Measurements from ENCODE around the gene KCNK5. TPM values are rescaled to one million over a fixed set of nuclear protein-coding genes. Genes with fewer than 3 reads are reported as not detected.

KCNK5 gene
- total RNA-seq, 1 experiment from 2014 or later, result 19.8 TPM

GRCh38 chr6:39169448-39170344 is 59.6 kb downstream of the KCNK5 start:
- H3K4me3 Mint-ChIP-seq (ENCODE audit: unreplicated experiment), result no peak overlapping the region
- H3K27me3 Mint-ChIP-seq (ENCODE audit: insufficient read depth, unreplicated experiment), result no peaks in the 10 kb centered on the region
- DNase-seq, result no peak
- ChIA-PET CTCF (interaction anchor here (0.6 to 0.8 kb wide), 2 partner anchors 12 to 82 kb away, joined by 3 to 5 read pairs; no protein-coding TSS in a partner anchor), POLR2A (no interaction called here)
- no peak overlapping the region for H3K27ac Mint-ChIP-seq (ENCODE audit: unreplicated experiment)
- intact Hi-C loops (cut with micrococcal nuclease; ENCODE audit: unreplicated experiment), result no loop called here
- H3K4me3 ChIP-seq (ENCODE audit: low read depth, low read length), result no peak overlapping the region
- H3K4me1 ChIP-seq, result peaks cover 14% of the 10 kb centered on the region
- no peaks in the 10 kb centered on the region for H3K36me3 Mint-ChIP-seq (ENCODE audit: insufficient read depth, unreplicated experiment)
- peaks cover 9% of the 10 kb centered on the region for H3K4me1 Mint-ChIP-seq (ENCODE audit: low read depth, unreplicated experiment)
- no peaks in the 10 kb centered on the region for H3K9me3 ChIP-seq
- H3K36me3 ChIP-seq (ENCODE audit: control insufficient read depth, insufficient read depth, low read length), result no peaks in the 10 kb centered on the region
- H3K27me3 ChIP-seq (replicated peaks; ENCODE audit: control insufficient read depth, insufficient read depth, low read length), result no peaks in the 10 kb centered on the region
- no peaks in the 10 kb centered on the region for H3K9me3 Mint-ChIP-seq (ENCODE audit: unreplicated experiment)
- no peak for TF ChIP-seq CTCF (IDR thresholded peaks at IDR 0.05; ENCODE audit: insufficient read depth in 1 of 2, low read depth in 1 of 2, low read length in 1 of 2, severe bottlenecking in 1 of 2, unreplicated experiment in 1 of 2)
- BruUV-seq (replicated peaks), result no TSS peak

- POLR2A ChIA-PET, result no interaction called here
- Mint-ChIP-seq H3K27me3 (ENCODE audit: insufficient read depth, unreplicated experiment) (no peaks in the 10 kb centered on the region), H3K4me1 (ENCODE audit: low read depth, unreplicated experiment) (peaks cover 9% of the 10 kb centered on the region)
Observed at GRCh38 chr6:39167866-39168625, 61.2 kb downstream of the KCNK5 start.

More at GRCh38 chr6:39167866-39168625, 61.2 kb downstream of the KCNK5 start:
- no peak for TF ChIP-seq CTCF (IDR thresholded peaks at IDR 0.05; ENCODE audit: insufficient read depth in 1 of 2, low read depth in 1 of 2, low read length in 1 of 2, severe bottlenecking in 1 of 2, unreplicated experiment in 1 of 2)
- Histone ChIP-seq H3K27me3 (replicated peaks; ENCODE audit: control insufficient read depth, insufficient read depth, low read length) (no peaks in the 10 kb centered on the region), H3K36me3 (ENCODE audit: control insufficient read depth, insufficient read depth, low read length) (no peaks in the 10 kb centered on the region), H3K4me1 (peaks cover 14% of the 10 kb centered on the region), H3K9me3 (no peaks in the 10 kb centered on the region), H3K4me3 (ENCODE audit: low read depth, low read length) (no peak overlapping the region)
- H3K9me3 Mint-ChIP-seq (ENCODE audit: unreplicated experiment), result no peaks in the 10 kb centered on the region
- intact Hi-C loops (cut with micrococcal nuclease; ENCODE audit: unreplicated experiment), result loop anchor here (2.0 kb wide), 1 partner anchor 61 kb away; the partner anchor contains the start of gene KCNK5
- H3K27ac Mint-ChIP-seq (ENCODE audit: unreplicated experiment), result no peak overlapping the region
- no peaks in the 10 kb centered on the region for H3K36me3 Mint-ChIP-seq (ENCODE audit: insufficient read depth, unreplicated experiment)
- H3K4me3 Mint-ChIP-seq (ENCODE audit: unreplicated experiment), result no peak overlapping the region
- no peak for DNase-seq
- BruUV-seq (replicated peaks), result no TSS peak
- CTCF ChIA-PET, result interaction anchor here (0.5 to 3.4 kb wide), 8 partner anchors 9 to 529 kb away, joined by 3 to 34 read pairs (median 4); no protein-coding TSS in a partner anchor

Data from Caco-2 (cell line).